ENCODE data around the gene CELF2.
"Not testable (repeated sequence)": the region's sequence is repeated elsewhere in the genome, so short reads cannot be mapped to it uniquely, and the experiment has no call there.

Gene CELF2

GRCh38 chr10:11185128-11185665, 167.5 kb downstream of the CELF2 start:
- not testable (repeated sequence) for H3K4me3 ChIP-seq (ENCODE audit: low read depth, low read length); H3K4me1 ChIP-seq (ENCODE audit: control insufficient read depth, insufficient read depth, low read length, unreplicated experiment); H2AFZ ChIP-seq (ENCODE audit: low read length, unreplicated experiment); H3K27me3 ChIP-seq (ENCODE audit: insufficient read depth, low read length); H3K79me2 ChIP-seq (ENCODE audit: control insufficient read depth, insufficient read depth, low read length, unreplicated experiment); H3K36me3 ChIP-seq (ENCODE audit: insufficient read depth, low read length); H3K27ac ChIP-seq (ENCODE audit: low read depth, low read length)

DNA sequence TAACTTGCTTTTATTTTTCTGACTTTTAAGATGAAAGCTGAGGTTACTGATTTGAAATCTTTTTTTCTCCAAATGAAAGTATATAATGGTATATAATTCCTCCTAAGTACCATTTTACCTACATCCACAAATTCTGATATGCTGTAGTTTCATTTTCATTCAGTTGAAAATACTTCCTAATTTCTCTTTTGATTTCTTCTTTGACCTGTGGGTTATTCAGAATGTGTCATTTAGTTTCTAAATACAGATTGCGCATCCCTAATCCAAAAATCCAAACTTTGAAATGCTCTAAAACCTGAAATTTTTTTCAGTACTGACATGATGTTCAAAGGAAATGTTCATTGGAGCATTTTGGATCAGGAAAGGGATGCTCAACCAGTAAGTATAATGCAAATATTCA, 168.7 kb downstream of the CELF2 start:
- no peak overlapping the region for H2AFZ ChIP-seq (ENCODE audit: low read length, unreplicated experiment)
- no peaks in the 10 kb centered on the region for H3K36me3 ChIP-seq (ENCODE audit: insufficient read depth, low read length)
- H3K4me3 ChIP-seq (ENCODE audit: low read depth, low read length), result no peak overlapping the region
- no peaks in the 10 kb centered on the region for H3K27me3 ChIP-seq (ENCODE audit: insufficient read depth, low read length)
- H3K4me1 ChIP-seq (ENCODE audit: control insufficient read depth, insufficient read depth, low read length, unreplicated experiment), result no peaks in the 10 kb centered on the region
- H3K27ac ChIP-seq (ENCODE audit: low read depth, low read length), result no peak overlapping the region
- no peaks in the 10 kb centered on the region for H3K79me2 ChIP-seq (ENCODE audit: control insufficient read depth, insufficient read depth, low read length, unreplicated experiment)

GRCh38 chr10:11189582-11190376, 172.1 kb downstream of the CELF2 start:
- no peaks in the 10 kb centered on the region for H3K79me2 ChIP-seq (ENCODE audit: control insufficient read depth, insufficient read depth, low read length, unreplicated experiment)
- H2AFZ ChIP-seq (ENCODE audit: low read length, unreplicated experiment), result no peak overlapping the region
- H3K27me3 ChIP-seq (ENCODE audit: insufficient read depth, low read length), result no peaks in the 10 kb centered on the region
- H3K27ac ChIP-seq (ENCODE audit: low read depth, low read length), result no peak overlapping the region
- no peaks in the 10 kb centered on the region for H3K36me3 ChIP-seq (ENCODE audit: insufficient read depth, low read length)
- no peaks in the 10 kb centered on the region for H3K4me1 ChIP-seq (ENCODE audit: control insufficient read depth, insufficient read depth, low read length, unreplicated experiment)
- H3K4me3 ChIP-seq (ENCODE audit: low read depth, low read length), result no peak overlapping the region

DNA sequence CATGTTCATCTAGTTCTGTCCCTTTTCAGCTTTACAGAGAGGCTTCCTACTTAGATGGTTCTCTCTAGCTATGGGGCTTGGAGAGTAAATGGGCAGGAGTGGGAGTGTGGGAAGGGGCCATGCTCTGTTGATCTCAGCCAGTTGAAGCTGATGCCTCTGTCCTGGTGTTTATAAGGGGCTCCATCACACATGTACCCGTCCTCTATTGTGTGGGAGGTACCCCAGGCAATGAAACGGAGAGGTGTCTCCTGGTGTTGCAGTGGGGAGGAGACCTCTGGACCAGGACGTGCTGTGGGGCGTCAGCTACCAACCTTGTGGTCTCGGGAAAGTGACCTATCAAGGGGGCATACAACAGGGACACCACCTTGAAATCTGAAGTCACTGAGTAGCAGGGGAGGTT, 173.5 kb downstream of the CELF2 start:
- Histone ChIP-seq H3K36me3 (ENCODE audit: insufficient read depth, low read length) (no peaks in the 10 kb centered on the region), H3K4me1 (ENCODE audit: control insufficient read depth, insufficient read depth, low read length, unreplicated experiment) (no peaks in the 10 kb centered on the region), H3K4me3 (ENCODE audit: low read depth, low read length) (no peak overlapping the region), H3K79me2 (ENCODE audit: control insufficient read depth, insufficient read depth, low read length, unreplicated experiment) (no peaks in the 10 kb centered on the region), H2AFZ (ENCODE audit: low read length, unreplicated experiment) (no peak overlapping the region), H3K27me3 (ENCODE audit: insufficient read depth, low read length) (no peaks in the 10 kb centered on the region), H3K27ac (ENCODE audit: low read depth, low read length) (no peak overlapping the region)

GRCh38 chr10:11191678-11192077, 174.0 kb downstream of the CELF2 start:
- Histone ChIP-seq H3K79me2 (ENCODE audit: control insufficient read depth, insufficient read depth, low read length, unreplicated experiment) (no peaks in the 10 kb centered on the region), H3K27me3 (ENCODE audit: insufficient read depth, low read length) (no peaks in the 10 kb centered on the region), H3K27ac (ENCODE audit: low read depth, low read length) (no peak overlapping the region), H3K36me3 (ENCODE audit: insufficient read depth, low read length) (no peaks in the 10 kb centered on the region), H3K4me3 (ENCODE audit: low read depth, low read length) (no peak overlapping the region), H2AFZ (ENCODE audit: low read length, unreplicated experiment) (no peak overlapping the region), H3K4me1 (ENCODE audit: control insufficient read depth, insufficient read depth, low read length, unreplicated experiment) (no peaks in the 10 kb centered on the region)

DNA sequence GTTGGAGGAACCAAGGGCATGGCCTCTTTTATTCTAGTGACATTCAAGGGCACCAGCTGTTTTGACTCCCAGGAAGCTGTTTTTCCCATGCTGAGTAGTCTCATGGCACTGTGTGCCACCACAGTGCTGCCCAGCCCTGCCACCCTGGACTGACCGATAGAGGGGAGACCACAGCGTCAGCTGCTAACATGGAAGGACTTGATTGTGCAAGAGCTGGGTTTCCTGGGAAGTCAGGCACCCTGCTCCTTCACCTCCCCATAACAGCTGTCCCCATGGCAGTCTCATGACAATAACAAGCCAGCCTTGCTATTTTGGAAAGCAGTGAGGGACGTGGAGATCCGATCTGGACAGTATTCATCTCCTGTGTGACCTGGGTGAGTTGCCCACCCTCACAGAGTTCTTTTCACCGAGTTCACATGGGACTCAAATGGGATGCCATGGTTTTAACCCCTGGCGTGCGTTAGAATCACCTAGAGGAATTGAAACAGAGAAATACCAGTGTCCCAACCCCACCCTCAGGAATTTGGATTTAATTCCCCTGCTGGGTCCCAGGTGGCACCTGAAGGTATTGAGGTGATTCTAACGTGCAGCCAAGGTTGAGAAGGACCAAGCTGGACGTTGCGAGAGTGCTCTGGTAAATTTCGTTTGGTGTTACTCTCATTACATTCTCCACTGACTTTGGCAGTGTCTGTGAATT, 174.8 kb downstream of the CELF2 start:
- Histone ChIP-seq H3K27ac (ENCODE audit: low read depth, low read length) (no peak overlapping the region), H3K36me3 (ENCODE audit: insufficient read depth, low read length) (no peaks in the 10 kb centered on the region), H3K27me3 (ENCODE audit: insufficient read depth, low read length) (no peaks in the 10 kb centered on the region), H3K4me3 (ENCODE audit: low read depth, low read length) (no peak overlapping the region), H3K4me1 (ENCODE audit: control insufficient read depth, insufficient read depth, low read length, unreplicated experiment) (no peaks in the 10 kb centered on the region), H2AFZ (ENCODE audit: low read length, unreplicated experiment) (no peak overlapping the region), H3K79me2 (ENCODE audit: control insufficient read depth, insufficient read depth, low read length, unreplicated experiment) (no peaks in the 10 kb centered on the region)

GRCh38 chr10:11193001-11193551, 175.4 kb downstream of the CELF2 start:
- Histone ChIP-seq H2AFZ (ENCODE audit: low read length, unreplicated experiment) (no peak overlapping the region), H3K79me2 (ENCODE audit: control insufficient read depth, insufficient read depth, low read length, unreplicated experiment) (no peaks in the 10 kb centered on the region), H3K4me3 (ENCODE audit: low read depth, low read length) (no peak overlapping the region), H3K4me1 (ENCODE audit: control insufficient read depth, insufficient read depth, low read length, unreplicated experiment) (no peaks in the 10 kb centered on the region), H3K27ac (ENCODE audit: low read depth, low read length) (no peak overlapping the region), H3K36me3 (ENCODE audit: insufficient read depth, low read length) (no peaks in the 10 kb centered on the region), H3K27me3 (ENCODE audit: insufficient read depth, low read length) (no peaks in the 10 kb centered on the region)

- no peaks in the 10 kb centered on the region for H3K79me2 ChIP-seq (ENCODE audit: control insufficient read depth, insufficient read depth, low read length, unreplicated experiment)
- H3K27ac ChIP-seq (ENCODE audit: low read depth, low read length), result no peak overlapping the region
- H3K27me3 ChIP-seq (ENCODE audit: insufficient read depth, low read length), result no peaks in the 10 kb centered on the region
- H3K4me1 ChIP-seq (ENCODE audit: control insufficient read depth, insufficient read depth, low read length, unreplicated experiment), result no peaks in the 10 kb centered on the region
- no peak overlapping the region for H2AFZ ChIP-seq (ENCODE audit: low read length, unreplicated experiment)
- H3K36me3 ChIP-seq (ENCODE audit: insufficient read depth, low read length), result no peaks in the 10 kb centered on the region
- no peak overlapping the region for H3K4me3 ChIP-seq (ENCODE audit: low read depth, low read length)
Measured at GRCh38 chr10:11194859-11195586, 177.4 kb downstream of the CELF2 start.

DNA sequence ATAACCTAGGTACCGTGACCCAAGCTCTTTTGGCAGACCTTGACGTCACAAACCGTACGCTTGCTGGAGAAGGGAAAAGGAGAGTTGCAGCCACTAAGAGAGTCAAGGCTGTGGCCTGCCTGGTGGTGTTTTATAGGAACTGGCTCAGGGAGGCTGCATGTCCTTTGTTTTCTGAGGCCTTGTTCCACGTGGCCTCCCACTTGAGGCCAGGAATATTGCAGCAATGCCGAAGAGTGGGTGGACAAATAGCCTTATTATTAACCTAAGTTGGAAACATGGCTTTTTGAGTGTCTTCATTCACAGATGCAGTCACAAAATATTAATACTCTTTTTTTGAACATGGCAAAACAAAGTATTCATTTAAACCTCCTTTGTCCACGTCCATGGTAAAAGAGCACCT, 178.0 kb downstream of the CELF2 start:
- H3K4me1 ChIP-seq (ENCODE audit: control insufficient read depth, insufficient read depth, low read length, unreplicated experiment), result no peaks in the 10 kb centered on the region
- H3K27ac ChIP-seq (ENCODE audit: low read depth, low read length), result no peak overlapping the region
- H2AFZ ChIP-seq (ENCODE audit: low read length, unreplicated experiment), result no peak overlapping the region
- H3K4me3 ChIP-seq (ENCODE audit: low read depth, low read length), result no peak overlapping the region
- H3K79me2 ChIP-seq (ENCODE audit: control insufficient read depth, insufficient read depth, low read length, unreplicated experiment), result no peaks in the 10 kb centered on the region
- no peaks in the 10 kb centered on the region for H3K36me3 ChIP-seq (ENCODE audit: insufficient read depth, low read length)
- H3K27me3 ChIP-seq (ENCODE audit: insufficient read depth, low read length), result no peaks in the 10 kb centered on the region

DNA sequence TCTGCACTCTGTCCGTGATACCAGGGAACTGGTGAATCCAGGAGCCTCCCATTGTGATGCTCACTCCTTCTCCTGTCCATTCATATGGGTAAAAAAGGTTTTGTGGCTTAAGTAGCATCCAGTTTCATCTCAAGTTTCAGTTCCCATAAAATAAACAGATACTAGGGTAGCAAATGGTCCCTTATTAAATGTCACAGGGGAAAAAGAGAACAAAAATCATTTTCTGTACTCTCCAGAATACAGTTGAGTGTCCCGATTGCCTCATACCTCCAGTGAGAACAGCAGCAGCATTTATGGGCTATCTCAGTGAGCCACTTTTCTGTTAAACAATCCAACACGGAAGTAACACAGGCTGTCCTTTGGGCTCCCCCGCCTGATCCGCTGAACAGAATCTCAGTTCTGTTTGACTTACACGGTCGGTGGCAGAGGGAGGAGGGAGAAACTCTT, 179.6 kb downstream of the CELF2 start:
- no peak overlapping the region for H2AFZ ChIP-seq (ENCODE audit: low read length, unreplicated experiment)
- no peaks in the 10 kb centered on the region for H3K4me1 ChIP-seq (ENCODE audit: control insufficient read depth, insufficient read depth, low read length, unreplicated experiment)
- H3K79me2 ChIP-seq (ENCODE audit: control insufficient read depth, insufficient read depth, low read length, unreplicated experiment), result no peaks in the 10 kb centered on the region
- no peaks in the 10 kb centered on the region for H3K27me3 ChIP-seq (ENCODE audit: insufficient read depth, low read length)
- no peaks in the 10 kb centered on the region for H3K36me3 ChIP-seq (ENCODE audit: insufficient read depth, low read length)
- no peak overlapping the region for H3K27ac ChIP-seq (ENCODE audit: low read depth, low read length)
- no peak overlapping the region for H3K4me3 ChIP-seq (ENCODE audit: low read depth, low read length)

All from ACC112 (cell line).